Ovary (tissue), 9 donors: Measurements from ENCODE around the gene PNMA8B. TPM values are rescaled to one million over a fixed set of nuclear protein-coding genes. Genes with fewer than 3 reads are reported as not detected.
"Not testable (repeated sequence)": the region's sequence is repeated elsewhere in the genome, so short reads cannot be mapped to it uniquely, and the experiment has no call there.

Experiments
- DNase-seq, 5 donors: peaks; one replicate each; pipeline ENCODE4 v3.0.0-alpha.2; 2019 to 2020
- H3K27ac ChIP-seq, 2 donors: fragments of 200-600 bp; one replicate each; pipeline versions ENCODE4 v1.5.1 to v1.8.0; 2019 to 2022
- H3K27me3 ChIP-seq: fragments of 200-600 bp; one replicate; pipeline ENCODE4 v1.8.0; 2022
- H3K36me3 ChIP-seq: fragments of 200-600 bp; sonication (generic); one replicate; pipeline ENCODE4 v1.5.1; 2019
- H3K4me1 ChIP-seq: one replicate; pipeline ENCODE4 v1.8.1; 2013; ENCODE audit warnings: mild to moderate bottlenecking, moderate library complexity; ENCODE audit not compliant: insufficient read depth
- H3K4me3 ChIP-seq: fragments of 200-600 bp; sonication (generic); one replicate; pipeline ENCODE4 v1.5.1; 2017
- H3K9me3 ChIP-seq, 2 donors: fragments of 200-600 bp in 1 of 2; sonication (generic) in 1 of 2; one replicate each; pipeline versions ENCODE4 v1.5.1 to v1.8.1; 2013 to 2019; ENCODE audit warnings: mild to moderate bottlenecking in 1 of 2, moderate library complexity in 1 of 2
- CTCF ChIP-seq, 3 donors: fragments of 450-650 bp in 2 of 3; fragments of 200-600 bp in 1 of 3; IDR thresholded peaks; one replicate each; pipeline versions ENCODE4 v1.5.1 to v1.8.0; 2016 to 2022; ENCODE audit warnings: antibody characterized with exemption in 3 of 3, mild to moderate bottlenecking in 1 of 3
- EP300 ChIP-seq: sonication (generic); formaldehyde crosslinking; IDR thresholded peaks from one replicate; pipeline ENCODE4 v1.6.1; 2017; ENCODE audit warnings: antibody characterized with exemption
- POLR2A ChIP-seq: fragments of 450-650 bp; IDR thresholded peaks from one replicate; pipeline ENCODE4 v1.6.1; 2017; ENCODE audit warnings: antibody characterized with exemption, mild to moderate bottlenecking, moderate library complexity
- WGBS, 3 donors: extraction: QIAGEN DNeasy Blood & Tissue Kit in 1 of 3; methylation state at CpG; one replicate each; pipeline versions ENCODE4 v1.1.5 to v1.1.7; 2013 to 2017; 5-methylcytosine and 5-hydroxymethylcytosine counted together
- intact Hi-C, 4 donors: fragments of 100-400 bp; cut with DNase I; formaldehyde crosslinking; loops; one replicate each; pipeline versions ENCODE4 v1.11.0 to v1.15.1; 2022 to 2023
- polyA plus RNA-seq, 2 donors: library from polyadenylated mRNA; stranded (reverse); fragments of 200-250 nt in 1 of 2; fragments of 350-450 nt in 1 of 2; fragmentation: Illumina TruSeq in 1 of 2; extraction: RNeasy Lipid Tissue Mini Kit (QIAGEN cat#74804) in 1 of 2; gene quantifications; one replicate each; pipeline ENCODE4 v1.2.3, GENCODE V29; 2013 to 2014
- total RNA-seq, 7 donors: library from RNA; depleted of rRNA in 2 of 7; stranded (reverse); fragments of >200 nt in 2 of 7; fragmentation: NEBNext Ultra II Directional in 3 of 7; extraction: Animal tissue kit (Norgen Biotek cat#: 25700) in 3 of 7; gene quantifications; one replicate each; pipeline versions ENCODE4 v1.1.0 to v1.2.4, GENCODE V29; 2016 to 2023
- donor health status: DM: no; HTN: no; CAD: no; lungs with moderate emphysema.
- donor health status: DM: no; HTN: no; CAD: no.
- donor health status: Bipolar disorder and iron deficiency.
- donor health status: DM: yes; HTN: yes; CAD: no.
- donor health status: DM: no; HTN: no; CAD: no.
- donor health status: DM: yes; HTN: yes; CAD: no.

Gene PNMA8B
- total and polyA plus RNA-seq, 9 donors = 0.97 to 10.6 (median 5.3) TPM

GRCh38 chr19:46524308-46524707, 28.6 kb upstream of the PNMA8B start:
- DNase-seq = no peak
- no peaks in the 10 kb centered on the region for H3K36me3 ChIP-seq
- 92 to 93% (median 92%) methylated on average over 2 of the region's 2 CpGs for WGBS, 3 donors

GRCh38 chr19:46522988-46523387, 27.3 kb upstream of the PNMA8B start:
- H3K9me3 ChIP-seq, H3K27ac ChIP-seq, DNase-seq, H3K36me3 ChIP-seq, H3K4me3 ChIP-seq, H3K4me1 ChIP-seq, H3K27me3 ChIP-seq: not testable (repeated sequence)
- intact Hi-C loops = loop anchor here in 2 of 4 donors (10.0 kb wide), 2 partner anchors 142 to 228 kb away; partner anchors contain the start of genes DACT3 (in 1 of the 2) and HIF3A (in 1 of the 2)
- WGBS, 3 donors = 66 to 68% (median 67%) methylated on average over 4 of the region's 4 CpGs

More at GRCh38 chr19:46524308-46524707, 28.6 kb upstream of the PNMA8B start:
- no peaks in the 10 kb centered on the region for H3K4me1 ChIP-seq
- H3K4me3 ChIP-seq = no peak overlapping the region
- no peaks in the 10 kb centered on the region for H3K9me3 ChIP-seq
- intact Hi-C loops = loop anchor here in 2 of 4 donors (10.0 kb wide), 2 partner anchors 140 to 230 kb away; partner anchors contain the start of genes DACT3 (in 1 of the 2) and HIF3A (in 1 of the 2)
- no peak overlapping the region for H3K27ac ChIP-seq
- H3K27me3 ChIP-seq = no peaks in the 10 kb centered on the region
- TF ChIP-seq CTCF (IDR thresholded peaks at IDR 0.05) (no peak), EP300 (no peak), POLR2A (no peak)

- Histone ChIP-seq H3K9me3 (no peaks in the 10 kb centered on the region), H3K36me3 (no peaks in the 10 kb centered on the region), H3K27ac (no peak overlapping the region), H3K27me3 (no peaks in the 10 kb centered on the region), H3K4me3 (no peak overlapping the region), H3K4me1 (no peaks in the 10 kb centered on the region)
- intact Hi-C loops = loop anchor here in 2 of 4 donors (10.0 kb wide), 2 partner anchors 143 to 227 kb away; partner anchors contain the start of genes DACT3 (in 1 of the 2) and HIF3A (in 1 of the 2)
- TF ChIP-seq CTCF (IDR thresholded peaks at IDR 0.05) (no peak), EP300 (no peak), POLR2A (no peak)
- no peak for DNase-seq
- WGBS, 3 donors = 82 to 90% (median 86%) methylated on average over 14 of the region's 14 CpGs
These were observed 25.7 kb upstream of the PNMA8B start for GRCh38 chr19:46521241-46521868.

- no peaks in the 10 kb centered on the region for H3K9me3 ChIP-seq
- 89 to 91% (median 90%) methylated on average over 6 of the region's 6 CpGs for WGBS, 3 donors
- TF ChIP-seq CTCF (IDR thresholded peaks at IDR 0.05) (no peak), EP300 (no peak), POLR2A (no peak)
- intact Hi-C loops = loop anchor here in 2 of 4 donors (10.0 kb wide), 2 partner anchors 144 to 226 kb away; partner anchors contain the start of genes DACT3 (in 1 of the 2) and HIF3A (in 1 of the 2)
- no peaks in the 10 kb centered on the region for H3K4me1 ChIP-seq
- no peaks in the 10 kb centered on the region for H3K27me3 ChIP-seq
- no peak overlapping the region for H3K4me3 ChIP-seq
- no peak for DNase-seq
- no peaks in the 10 kb centered on the region for H3K36me3 ChIP-seq
- H3K27ac ChIP-seq = no peak overlapping the region
These were observed 24.9 kb upstream of the PNMA8B start for GRCh38 chr19:46520616-46521015.

- Histone ChIP-seq H3K36me3 (no peaks in the 10 kb centered on the region), H3K4me1 (peaks cover 2% of the 10 kb centered on the region), H3K9me3 (no peaks in the 10 kb centered on the region), H3K4me3 (no peak overlapping the region), H3K27me3 (no peaks in the 10 kb centered on the region), H3K27ac (no peak overlapping the region)
- TF ChIP-seq CTCF (IDR thresholded peaks at IDR 0.05) = no peak
- TF ChIP-seq POLR2A = no peak
- no peak for TF ChIP-seq EP300
- DNase-seq = no peak
- WGBS, 3 donors = 91 to 96% (median 94%) methylated on average over 6 of the region's 6 CpGs
- intact Hi-C loops = loop anchor here in 1 of 4 donors (10.0 kb wide), 1 partner anchor 243 kb away; no protein-coding TSS in a partner anchor
These were observed 21.8 kb upstream of the PNMA8B start for GRCh38 chr19:46517471-46517870.
